K562 (cell line): ENCODE results near the gene TOMT. TPM values are rescaled to one million over a fixed set of nuclear protein-coding genes. Genes with fewer than 3 reads are reported as not detected.

Source experiments
- CHD2 ChIP-seq: IDR thresholded peaks from 2 replicates; pipeline ENCODE4 v1.6.1; 2011; ENCODE audit warnings: low read depth, low read length
- CXXC5 ChIP-seq: fragments of 250-450 bp; sonication (Bioruptor Pico); IDR thresholded peaks from 2 replicates; pipeline ENCODE4 v1.8.0; 2022; ENCODE audit warnings: inconsistent platforms, mild to moderate bottlenecking, moderate library complexity
- FOSL1 ChIP-seq: fragments of 200-800 bp; sonication (Bioruptor generic); conservative IDR thresholded peaks from 2 replicates; pipeline ENCODE4 v1.6.1; 2016; ENCODE audit warnings: missing genetic modification characterization, missing compliant biosample characterization
- MAX ChIP-seq: sonication (generic); formaldehyde crosslinking; IDR thresholded peaks from 2 replicates; pipeline ENCODE4 v1.9.0; 2022; ENCODE audit warnings: mild to moderate bottlenecking, missing genetic modification reagents
- MEIS2 ChIP-seq: fragments of 450-650 bp; IDR thresholded peaks from 2 replicates; pipeline ENCODE4 v1.6.1; 2014; ENCODE audit warnings: mild to moderate bottlenecking; ENCODE audit not compliant: partially characterized antibody
- MNT ChIP-seq, 2 experiments: fragments of 450-650 bp; conservative IDR thresholded peaks; 2 replicates each; pipeline ENCODE4 v1.6.1; 2017; ENCODE audit warnings: mild to moderate bottlenecking in 2 of 2, moderate library complexity in 2 of 2
- MYBL2 ChIP-seq, 2 experiments: fragments of 450-650 bp in 1 of 2; sonication (generic) in 1 of 2; formaldehyde crosslinking in 1 of 2; IDR thresholded peaks; 2 replicates each; pipeline versions ENCODE4 v1.6.1 to v1.8.1; 2017 to 2022; ENCODE audit warnings: borderline replicate concordance in 1 of 2, inconsistent platforms in 1 of 2, low read depth in 1 of 2, mild to moderate bottlenecking in 1 of 2, missing genetic modification reagents in 1 of 2, moderate library complexity in 1 of 2
- NCOA1 ChIP-seq: fragments of 450-650 bp; IDR thresholded peaks from 2 replicates; pipeline ENCODE4 v1.6.1; 2016; ENCODE audit warnings: low read depth
- NFE2 ChIP-seq: IDR thresholded peaks from 2 replicates; pipeline ENCODE4 v1.6.1; 2014; ENCODE audit warnings: antibody characterized with exemption, low read depth
- NRF1 ChIP-seq, 2 experiments: fragments of 450-650 bp; IDR thresholded peaks in 1 of 2; conservative IDR thresholded peaks in 1 of 2; 2 replicates each; pipeline ENCODE4 v1.6.1; 2014; ENCODE audit warnings: mild to moderate bottlenecking in 2 of 2
- SMARCC2 ChIP-seq: fragments of 450-650 bp; IDR thresholded peaks from 2 replicates; pipeline ENCODE4 v1.6.1; 2017; ENCODE audit warnings: antibody characterized with exemption, moderate library complexity, mild to moderate bottlenecking, low read depth
- VEZF1 ChIP-seq: fragments of 200-800 bp; sonication (Bioruptor generic); IDR thresholded peaks from 2 replicates; pipeline ENCODE4 v1.6.1; 2017; ENCODE audit warnings: missing genetic modification characterization, missing compliant biosample characterization
- ZBTB11 ChIP-seq, 3 experiments: fragments of 200-800 bp in 1 of 3; fragments of 250-450 bp in 1 of 3; fragments of 450-650 bp in 1 of 3; sonication (Bioruptor Pico) in 1 of 3; sonication (Bioruptor generic) in 1 of 3; formaldehyde crosslinking in 1 of 3; IDR thresholded peaks; 2 replicates each; pipeline versions ENCODE4 v1.6.1 to v1.8.0; 2016 to 2022; ENCODE audit warnings: mild to moderate bottlenecking in 2 of 3, missing genetic modification characterization in 2 of 3, missing compliant biosample characterization in 1 of 3, moderate library complexity in 1 of 3
- ZMIZ1 ChIP-seq, 2 experiments: fragments of 150-350 bp in 1 of 2; IDR thresholded peaks; 2 replicates each; pipeline ENCODE4 v1.6.1; 2012 to 2016; ENCODE audit warnings: low read depth in 2 of 2, low read length in 2 of 2, mild to moderate bottlenecking in 1 of 2, moderate library complexity in 1 of 2
- polyA plus RNA-seq, 8 experiments: library from polyadenylated mRNA; depleted of rRNA in 4 of 8; stranded (reverse) in 5 of 8; unstranded in 3 of 8; fragments of >200 nt; fragmentation: Nextera tagmentation in 2 of 8; fragmentation: Illumina TruSeq in 1 of 8; extraction: Ambion mirVana in 2 of 8; extraction: Trizol in 1 of 8; gene quantifications; 2 replicates each; pipeline versions ENCODE4 v1.2.1 to v1.2.3, GENCODE V29; 2011 to 2014; ENCODE audit warnings: inconsistent platforms in 1 of 8, missing spikeins in 1 of 8
- total RNA-seq, 7 experiments: library from RNA; depleted of rRNA in 6 of 7; stranded (reverse); fragments of >200 nt in 6 of 7; fragmentation: Illumina TruSeq in 2 of 7; extraction: Trizol in 2 of 7; gene quantifications; 2 replicates each; pipeline versions ENCODE4 v1.2.1 to v1.2.3, GENCODE V29; 2011 to 2021; ENCODE audit warnings: low replicate concordance in 1 of 7

TOMT gene
- total and polyA plus RNA-seq, 9 of the 15 experiments (the other 6 are each of a cell fraction or from before 2014, with no cell fraction given): not detected

GRCh38 chr11:72080326-72081183 lies 25.2 kb upstream of the TOMT start, which contains the start of the genes LRRC51 and NUMA1 (continued):
- peak in 1 of 2 experiments; percentile 24; a peak in 1 of 4 replicates for TF ChIP-seq ZMIZ1 (IDR thresholded peaks at IDR 0.05; ENCODE audit: low read depth in 2 of 2, low read length in 2 of 2)
- TF ChIP-seq VEZF1 (CRISPR knock-in tag): peak; percentile 70
- TF ChIP-seq MNT (conservative IDR thresholded peaks at IDR 0.05): peak; percentile 49 to 78; a peak in 2 of 4 replicates
- peak; percentile 62 for TF ChIP-seq FOSL1 (tag)
- TF ChIP-seq NRF1 (conservative IDR thresholded peaks at IDR 0.05 in 1 of 2, IDR thresholded peaks at IDR 0.05 in 1 of 2): peak; percentile 86 to 88
- TF ChIP-seq MAX (CRISPR knock-in tag): no peak; the same call in 1 of the 2 replicates
- no peak for TF ChIP-seq SMARCC2
- TF ChIP-seq CHD2: peak; percentile 79
- TF ChIP-seq CXXC5: peak; percentile 79
- peak in 2 of 3 experiments; percentile 16 to 96; a peak in 2 of 6 replicates for TF ChIP-seq ZBTB11 (CRISPR knock-in tag; IDR thresholded peaks at IDR 0.05)
- TF ChIP-seq MEIS2: peak; percentile 58
- 0 out of 2 replicates have a peak, but pooled peaks have one; percentile 32 for TF ChIP-seq NCOA1
- TF ChIP-seq MYBL2 (IDR thresholded peaks at IDR 0.05; ENCODE audit: low read depth): peak; percentile 93
- TF ChIP-seq MYBL2 (CRISPR knock-in tag; IDR thresholded peaks at IDR 0.05; ENCODE audit: borderline replicate concordance): no peak
- 0 out of 2 replicates have a peak, but pooled peaks have one; percentile 16 for TF ChIP-seq NFE2
